Lower leg skin (tissue), 4 donors: ENCODE measurements around the gene C4BPA. TPM values are rescaled to one million over a fixed set of nuclear protein-coding genes. Genes with fewer than 3 reads are reported as not detected.

Source experiments
- DNase-seq, 2 donors: peaks; one replicate each; pipeline ENCODE4 v3.0.0-alpha.2; 2019; ENCODE audit warnings: low spot score in 2 of 2
- H3K4me3 ChIP-seq: fragments of 200-600 bp; sonication (generic); 2 replicates; pipeline ENCODE4 v1.5.1; 2017; ENCODE audit warnings: mild to moderate bottlenecking, low read depth; ENCODE audit not compliant: poor library complexity, severe bottlenecking
- CTCF ChIP-seq, 3 donors: fragments of 450-650 bp; IDR thresholded peaks; one replicate each; pipeline ENCODE4 v1.5.1; 2016; ENCODE audit warnings: antibody characterized with exemption in 3 of 3, mild to moderate bottlenecking in 3 of 3, moderate library complexity in 2 of 3
- POLR2A ChIP-seq, 2 donors: fragments of 450-650 bp; IDR thresholded peaks; one replicate each; pipeline ENCODE4 v1.6.1; 2016 to 2017; ENCODE audit warnings: antibody characterized with exemption in 2 of 2, mild to moderate bottlenecking in 1 of 2, moderate library complexity in 1 of 2
- WGBS, 2 donors: methylation state at CpG; one replicate each; pipeline ENCODE4 v1.1.5; 2018; 5-methylcytosine and 5-hydroxymethylcytosine counted together
- intact Hi-C: fragments of 100-400 bp; cut with DNase I; formaldehyde crosslinking; loops from one replicate; pipeline ENCODE4 v1.15.0; 2023; ENCODE audit warnings: low total_unique reads
- total RNA-seq, 4 donors: library from RNA; depleted of rRNA; stranded (reverse); fragments of >200 nt; gene quantifications; one replicate each; pipeline ENCODE4 v1.1.0, GENCODE V29; 2016

The C4BPA gene
- total RNA-seq, 4 donors from 2014 or later = not detected

- WGBS, 2 donors = 80 to 84% methylated on average over 6 of the region's 6 CpGs
- intact Hi-C loops = no loop called here
- no peak for TF ChIP-seq CTCF (IDR thresholded peaks at IDR 0.05)
- TF ChIP-seq POLR2A (IDR thresholded peaks at IDR 0.05) = no peak
- DNase-seq = no peak
- no peak overlapping the region for H3K4me3 ChIP-seq
These were observed 44.9 kb upstream of the C4BPA start for GRCh38 chr1:207058878-207059867.

GRCh38 chr1:207059881-207060280 is 44.2 kb upstream of the C4BPA start:
- no peak for TF ChIP-seq CTCF (IDR thresholded peaks at IDR 0.05)
- no peak for TF ChIP-seq POLR2A (IDR thresholded peaks at IDR 0.05)
- DNase-seq = no peak
- H3K4me3 ChIP-seq = no peak overlapping the region
- intact Hi-C loops = no loop called here
- WGBS, 2 donors = 64 to 74% methylated on average over 4 of the region's 4 CpGs

GRCh38 chr1:207060596-207060995 is 43.4 kb upstream of the C4BPA start:
- intact Hi-C loops = no loop called here
- DNase-seq = no peak
- TF ChIP-seq POLR2A (IDR thresholded peaks at IDR 0.05) (no peak), CTCF (IDR thresholded peaks at IDR 0.05) (no peak)
- H3K4me3 ChIP-seq = no peak overlapping the region
- 58 to 73% methylated on average over 3 of the region's 3 CpGs for WGBS, 2 donors

GRCh38 chr1:207062058-207062457 is 42.0 kb upstream of the C4BPA start:
- whole genome bisulfite sequencing, 2 donors = 91 to 96% methylated on average over 1 of the region's 1 CpG
- no peak overlapping the region for H3K4me3 ChIP-seq
- intact Hi-C loops = no loop called here
- no peak for TF ChIP-seq POLR2A (IDR thresholded peaks at IDR 0.05)
- TF ChIP-seq CTCF (IDR thresholded peaks at IDR 0.05) = no peak
- DNase-seq = no peak

GRCh38 chr1:207063014-207063413 is 41.0 kb upstream of the C4BPA start:
- no peak for DNase-seq
- intact Hi-C loops = no loop called here
- WGBS, 2 donors = 95 to 96% methylated on average over 5 of the region's 5 CpGs
- H3K4me3 ChIP-seq = no peak overlapping the region
- TF ChIP-seq CTCF (IDR thresholded peaks at IDR 0.05) = no peak
- no peak for TF ChIP-seq POLR2A (IDR thresholded peaks at IDR 0.05)
